ACC112 (cell line): ENCODE data around the gene TMEM109.
A peak's percentile ranks its signal among the peaks of the same experiment; 100 is the strongest.
"Not testable (repeated sequence)": the region's sequence is repeated elsewhere in the genome, so short reads cannot be mapped to it uniquely, and the experiment has no call there.

Source experiments
- H2AFZ ChIP-seq: fragments of 200-600 bp; sonication (generic); one replicate; pipeline ENCODE4 v1.6.0; 2017; ENCODE audit warnings: antibody characterized with exemption, low read length; ENCODE audit not compliant: unreplicated experiment
- H3K27ac ChIP-seq: fragments of 200-600 bp; sonication (generic); 2 replicates; pipeline ENCODE4 v1.5.1; 2014; ENCODE audit warnings: low read depth, mild to moderate bottlenecking, antibody characterized with exemption, low read length, moderate library complexity
- H3K27me3 ChIP-seq: fragments of 200-600 bp; sonication (generic); 2 replicates; pipeline ENCODE4 v1.6.1; 2014; ENCODE audit warnings: mild to moderate bottlenecking, antibody characterized with exemption, low read length, moderate library complexity, mixed read lengths; ENCODE audit not compliant: insufficient read depth
- H3K36me3 ChIP-seq: fragments of 200-600 bp; sonication (generic); 2 replicates; pipeline ENCODE4 v1.6.1; 2016; ENCODE audit warnings: mild to moderate bottlenecking, antibody characterized with exemption, low read length, moderate library complexity, mixed read lengths; ENCODE audit not compliant: insufficient read depth
- H3K4me1 ChIP-seq: fragments of 200-600 bp; sonication (generic); one replicate; pipeline ENCODE4 v1.6.1; 2016; ENCODE audit warnings: low read length, mixed read lengths; ENCODE audit not compliant: insufficient read depth, unreplicated experiment, control insufficient read depth
- H3K4me3 ChIP-seq: fragments of 200-600 bp; sonication (generic); 2 replicates; pipeline ENCODE4 v1.5.1; 2014; ENCODE audit warnings: mild to moderate bottlenecking, low read depth, low read length
- H3K79me2 ChIP-seq: fragments of 200-600 bp; sonication (generic); one replicate; pipeline ENCODE4 v1.6.0; 2016; ENCODE audit warnings: low read length; ENCODE audit not compliant: control insufficient read depth, unreplicated experiment, insufficient read depth

TMEM109 gene

GRCh38 chr11:60902625-60903024, 11.3 kb upstream of the TMEM109 start:
- H3K36me3 ChIP-seq, result peaks cover 20% of the 10 kb centered on the region; the same call in 1 of the 2 replicates
- no peak overlapping the region for H3K27ac ChIP-seq
- peaks cover 38% of the 10 kb centered on the region for H3K79me2 ChIP-seq
- no peaks in the 10 kb centered on the region for H3K27me3 ChIP-seq
- peaks cover 14% of the 10 kb centered on the region for H3K4me1 ChIP-seq
- H2AFZ ChIP-seq, result no peak overlapping the region
- no peak overlapping the region for H3K4me3 ChIP-seq

DNA sequence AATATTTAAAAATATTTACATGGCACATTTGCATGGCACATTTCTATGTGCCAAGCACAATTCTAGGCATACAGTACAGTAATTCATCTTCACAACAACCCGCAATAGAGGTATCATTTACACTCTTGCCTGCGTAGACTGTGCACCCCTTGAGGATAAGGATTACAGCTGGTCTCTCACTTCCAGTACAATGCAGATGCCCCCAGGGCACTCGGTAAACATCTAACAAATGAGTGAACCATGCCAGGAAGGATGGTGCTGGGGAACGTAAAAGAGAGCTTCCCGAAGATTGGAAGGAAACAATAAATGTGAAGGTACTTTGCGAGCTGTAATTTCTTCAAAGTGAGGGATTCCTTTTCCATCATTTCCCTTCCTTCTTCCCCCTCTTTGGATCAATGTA, 8.9 kb upstream of the TMEM109 start:
- Histone ChIP-seq H2AFZ (peak overlapping the region; percentile 6), H3K27ac (peak overlapping the region; percentile 91), H3K4me1 (peaks cover 14% of the 10 kb centered on the region), H3K27me3 (peaks cover 20% of the 10 kb centered on the region), H3K4me3 (peak overlapping the region; percentile 95), H3K36me3 (peaks cover 8% of the 10 kb centered on the region; the same call in 1 of the 2 replicates), H3K79me2 (peaks cover 38% of the 10 kb centered on the region)

GRCh38 chr11:60905551-60906113, 8.3 kb upstream of the TMEM109 start:
- peaks cover 38% of the 10 kb centered on the region for H3K79me2 ChIP-seq
- H3K27ac ChIP-seq, result peak overlapping the region; percentile 91

GRCh38 chr11:60906132-60906972, 7.6 kb upstream of the TMEM109 start, which contains the start of gene PRPF19:
PRPF19 (minus strand) TSS chr11:60906585; CDS start chr11:60906382, 203 bp downstream.
- Histone ChIP-seq H2AFZ (peak within 1 kb of the TSS; percentile 97), H3K4me3 (peak within 1 kb of the TSS; percentile 95), H3K27me3 (peaks cover 30% of the 10 kb centered on the region), H3K4me1 (peaks cover 14% of the 10 kb centered on the region), H3K79me2 (peaks cover 38% of the 10 kb centered on the region), H3K27ac (peak within 1 kb of the TSS; percentile 91), H3K36me3 (peaks cover 4% of the 10 kb centered on the region; the same call in 1 of the 2 replicates)

More at GRCh38 chr11:60905551-60906113, 8.3 kb upstream of the TMEM109 start:
- Histone ChIP-seq H3K27me3 (peaks cover 24% of the 10 kb centered on the region), H3K4me3 (peak overlapping the region; percentile 95), H3K36me3 (peaks cover 4% of the 10 kb centered on the region; the same call in 1 of the 2 replicates), H3K4me1 (peaks cover 14% of the 10 kb centered on the region), H2AFZ (peak overlapping the region; percentile 74)

DNA sequence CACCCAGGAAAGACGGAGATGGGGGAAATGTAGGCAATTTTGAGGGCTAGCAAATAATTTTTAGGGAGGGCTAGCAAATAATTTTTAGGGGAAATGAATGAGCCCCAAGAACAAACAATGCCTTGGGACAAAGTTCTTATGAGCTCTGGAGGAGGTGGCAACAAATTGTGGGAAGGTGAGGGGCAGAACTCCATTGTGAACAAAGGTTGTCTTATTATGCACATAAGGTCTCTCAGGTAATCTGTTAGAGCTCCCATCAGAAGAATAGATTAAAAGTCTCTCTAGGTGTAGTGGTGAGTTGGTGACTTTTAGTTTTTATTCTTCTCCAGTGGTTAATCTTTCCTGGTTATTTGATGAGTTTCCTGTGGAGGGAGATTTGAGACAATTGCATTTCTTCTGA, 5.2 kb upstream of the TMEM109 start:
- Histone ChIP-seq H3K79me2 (peaks cover 24% of the 10 kb centered on the region), H3K27ac (no peak overlapping the region), H3K36me3 (no peaks in the 10 kb centered on the region), H3K4me3 (no peak overlapping the region), H2AFZ (no peak overlapping the region), H3K27me3 (peaks cover 30% of the 10 kb centered on the region), H3K4me1 (peaks cover 20% of the 10 kb centered on the region)

- H3K27me3 ChIP-seq, result peaks cover 30% of the 10 kb centered on the region
- H3K4me1 ChIP-seq, result peaks cover 11% of the 10 kb centered on the region
- not testable (repeated sequence) for H3K36me3 ChIP-seq, H3K4me3 ChIP-seq, H3K27ac ChIP-seq, H2AFZ ChIP-seq
- H3K79me2 ChIP-seq, result peaks cover 21% of the 10 kb centered on the region
These were observed 4.2 kb upstream of the TMEM109 start for GRCh38 chr11:60909680-60910280.

DNA sequence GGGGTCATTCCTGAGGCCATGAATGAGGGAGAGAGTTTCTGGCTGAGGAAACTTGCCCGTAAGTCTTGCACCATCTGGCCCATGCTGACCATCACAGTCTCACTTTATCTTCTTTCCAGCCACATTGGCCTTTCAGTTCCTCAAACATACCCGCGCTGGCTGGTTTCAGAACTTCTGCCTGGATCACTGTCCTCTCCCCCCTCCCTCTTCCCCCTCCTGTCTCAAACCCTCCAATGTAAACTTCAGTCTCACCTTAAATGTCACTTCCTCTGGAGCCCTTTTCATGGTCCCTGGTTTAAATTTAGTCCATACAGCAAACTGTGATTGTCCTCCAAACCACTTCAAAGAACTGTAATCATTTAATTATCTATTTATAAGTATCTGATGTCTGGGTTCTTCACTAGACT, 3.7 kb upstream of the TMEM109 start:
- H3K27ac ChIP-seq, result no peak overlapping the region
- no peak overlapping the region for H2AFZ ChIP-seq
- peaks cover 6% of the 10 kb centered on the region for H3K4me1 ChIP-seq
- no peak overlapping the region for H3K4me3 ChIP-seq
- H3K79me2 ChIP-seq, result peaks cover 19% of the 10 kb centered on the region
- H3K36me3 ChIP-seq, result no peaks in the 10 kb centered on the region
- H3K27me3 ChIP-seq, result peaks cover 30% of the 10 kb centered on the region

- H3K27ac ChIP-seq, result no peak overlapping the region
- peaks cover 9% of the 10 kb centered on the region for H3K4me1 ChIP-seq
- no peak overlapping the region for H3K4me3 ChIP-seq
These were observed 3.1 kb upstream of the TMEM109 start for GRCh38 chr11:60910711-60911380.

GRCh38 chr11:60912223-60912850, 1.6 kb upstream of the TMEM109 start:
- no peak overlapping the region for H2AFZ ChIP-seq
- H3K27ac ChIP-seq, result no peak overlapping the region
- H3K4me1 ChIP-seq, result peaks cover 19% of the 10 kb centered on the region
- H3K79me2 ChIP-seq, result peaks cover 28% of the 10 kb centered on the region
- H3K36me3 ChIP-seq, result no peaks in the 10 kb centered on the region
- peaks cover 30% of the 10 kb centered on the region for H3K27me3 ChIP-seq
- H3K4me3 ChIP-seq, result no peak overlapping the region

More at GRCh38 chr11:60910711-60911380, 3.1 kb upstream of the TMEM109 start:
- Histone ChIP-seq H3K79me2 (peaks cover 17% of the 10 kb centered on the region), H3K36me3 (no peaks in the 10 kb centered on the region), H3K27me3 (peaks cover 30% of the 10 kb centered on the region), H2AFZ (no peak overlapping the region)
